Neuronal stem cell (in vitro differentiated cells): ENCODE data around the gene INPP1.

ENCODE experiments used
- DNase-seq: peaks from one replicate; pipeline ENCODE4 v3.0.0-alpha.2; 2013; ENCODE audit warnings: low spot score
- H2AFZ ChIP-seq: one replicate; pipeline ENCODE4 v1.6.1; 2013; ENCODE audit warnings: mild to moderate bottlenecking, low read length, inconsistent platforms
- H2AK5ac ChIP-seq: 2 replicates; pipeline ENCODE4 v1.6.1; 2013; ENCODE audit warnings: low read depth, mild to moderate bottlenecking, inconsistent platforms, low read length, moderate library complexity, mixed read lengths
- H2BK120ac ChIP-seq: 2 replicates; pipeline ENCODE4 v1.6.1; 2013; ENCODE audit warnings: low read depth, mild to moderate bottlenecking, inconsistent platforms, low read length, moderate library complexity, mixed read lengths
- H2BK12ac ChIP-seq: one replicate; pipeline ENCODE4 v1.6.1; 2013; ENCODE audit warnings: low read length, inconsistent platforms
- H2BK15ac ChIP-seq: 2 replicates; pipeline ENCODE4 v1.6.1; 2013; ENCODE audit warnings: mild to moderate bottlenecking, low read length, inconsistent platforms, mixed read lengths
- H2BK5ac ChIP-seq: one replicate; pipeline ENCODE4 v1.6.1; 2013; ENCODE audit warnings: inconsistent platforms, mild to moderate bottlenecking, low read length, moderate library complexity
- H3K14ac ChIP-seq: one replicate; pipeline ENCODE4 v1.6.1; 2013; ENCODE audit warnings: low read length, inconsistent platforms
- H3K18ac ChIP-seq: 2 replicates; pipeline ENCODE4 v1.6.1; 2013; ENCODE audit warnings: low read length, inconsistent platforms
- H3K23ac ChIP-seq: 2 replicates; pipeline ENCODE4 v1.6.1; 2013; ENCODE audit warnings: low read depth, mild to moderate bottlenecking, mixed read lengths, low read length, inconsistent platforms; ENCODE audit not compliant: poor library complexity
- H3K27ac ChIP-seq: replicated peaks from 3 replicates; pipeline ENCODE4 v1.5.1; 2013; ENCODE audit warnings: low read length, inconsistent platforms
- H3K27me3 ChIP-seq, 3 experiments: 2 replicates each; pipeline ENCODE4 v1.6.1; 2013; ENCODE audit warnings: low read length in 3 of 3, mild to moderate bottlenecking in 2 of 3, inconsistent platforms in 1 of 3, low read depth in 1 of 3, mixed read lengths in 1 of 3, moderate library complexity in 1 of 3; ENCODE audit not compliant: control insufficient read depth in 3 of 3, insufficient read depth in 3 of 3
- H3K36me3 ChIP-seq, 2 donors: replicated peaks in 1 of 2; 2 replicates each; pipeline ENCODE4 v1.6.1; 2013; ENCODE audit warnings: low read length in 2 of 2; ENCODE audit not compliant: control insufficient read depth in 2 of 2, insufficient read depth in 2 of 2
- H3K4ac ChIP-seq: 2 replicates; pipeline ENCODE4 v1.6.1; 2013; ENCODE audit warnings: inconsistent platforms, mild to moderate bottlenecking, low read length, moderate library complexity
- H3K4me1 ChIP-seq, 2 donors: 1 replicate in 1 of 2; 2 replicates in 1 of 2; pipeline ENCODE4 v1.6.1; 2013; ENCODE audit warnings: low read length in 2 of 2, low read depth in 1 of 2; ENCODE audit not compliant: control insufficient read depth in 2 of 2, insufficient read depth in 1 of 2
- H3K4me2 ChIP-seq: one replicate; pipeline ENCODE4 v1.6.1; 2013; ENCODE audit warnings: mild to moderate bottlenecking, low read length, inconsistent platforms; ENCODE audit not compliant: insufficient read depth, poor library complexity, severe bottlenecking
- H3K4me3 ChIP-seq, 2 donors: 2 replicates each; pipeline ENCODE4 v1.5.1; 2013; ENCODE audit warnings: low read length in 2 of 2, mild to moderate bottlenecking in 2 of 2, inconsistent platforms in 1 of 2, moderate library complexity in 1 of 2
- H3K79me1 ChIP-seq: one replicate; pipeline ENCODE4 v1.6.1; 2013; ENCODE audit warnings: low read depth, mild to moderate bottlenecking, inconsistent platforms, low read length, moderate library complexity
- H3K9ac ChIP-seq: one replicate; pipeline ENCODE4 v1.6.1; 2013; ENCODE audit warnings: mild to moderate bottlenecking, low read depth, low read length, inconsistent platforms; ENCODE audit not compliant: poor library complexity
- H3K9me3 ChIP-seq, 2 donors: replicated peaks in 1 of 2; 2 replicates each; pipeline versions ENCODE3 to v1.6.1; 2013; ENCODE audit warnings: low read length in 2 of 2, mild to moderate bottlenecking in 2 of 2, inconsistent platforms in 1 of 2, low read depth in 1 of 2, mixed read lengths in 1 of 2, moderate library complexity in 1 of 2; ENCODE audit not compliant: control insufficient read depth in 2 of 2, insufficient read depth in 1 of 2
- H4K8ac ChIP-seq: one replicate; pipeline ENCODE4 v1.6.1; 2013; ENCODE audit warnings: low read depth, mild to moderate bottlenecking, inconsistent platforms, low read length, moderate library complexity
- H4K91ac ChIP-seq: one replicate; pipeline ENCODE4 v1.6.1; 2013; ENCODE audit warnings: low read length, low read depth, mild to moderate bottlenecking, inconsistent platforms; ENCODE audit not compliant: poor library complexity
- WGBS, 2 donors: extraction: QIAGEN DNeasy Blood & Tissue Kit; methylation state at CpG; one replicate each; pipeline ENCODE4 v1.1.7; 2013; ENCODE audit warnings: missing lambda C conversion rate in 2 of 2, mixed read lengths in 1 of 2; ENCODE audit not compliant: insufficient read length in 2 of 2, insufficient replicate concordance in 1 of 2; ENCODE audit errors: extremely low coverage in 2 of 2; 5-methylcytosine and 5-hydroxymethylcytosine counted together

Gene INPP1

GRCh38 chr2:190415794-190416775, 72.7 kb downstream of the INPP1 start:
- no peak overlapping the region for H3K23ac ChIP-seq
- DNase-seq: no peak
- H3K14ac ChIP-seq: no peak overlapping the region
- no peaks in the 10 kb centered on the region for H3K9me3 ChIP-seq
- H3K4me2 ChIP-seq: no peak overlapping the region
- H2BK120ac ChIP-seq: no peak overlapping the region
- H3K36me3 ChIP-seq: no peaks in the 10 kb centered on the region
- H2AFZ ChIP-seq: no peak overlapping the region
- H4K91ac ChIP-seq: no peak overlapping the region
- no peak overlapping the region for H2BK12ac ChIP-seq
- no peak overlapping the region for H2BK5ac ChIP-seq
- H3K27me3 ChIP-seq: peaks cover 0 to 26% (median 0%) of the 10 kb centered on the region in 3 experiments
- H3K9ac ChIP-seq: no peak overlapping the region
- no peak overlapping the region for H4K8ac ChIP-seq
- no peak overlapping the region for H2BK15ac ChIP-seq
- H3K4me3 ChIP-seq: no peak overlapping the region
- H3K4me1 ChIP-seq: no peaks in the 10 kb centered on the region
- no peak overlapping the region for H3K27ac ChIP-seq
- WGBS, 2 donors: no CpG with 5 or more reads among the region's 2 CpGs
- H3K79me1 ChIP-seq: no peaks in the 10 kb centered on the region
- no peak overlapping the region for H3K4ac ChIP-seq
- no peak overlapping the region for H2AK5ac ChIP-seq
- no peak overlapping the region for H3K18ac ChIP-seq

GRCh38 chr2:190417045-190417842, 73.9 kb downstream of the INPP1 start:
- Histone ChIP-seq H3K4me3 (no peak overlapping the region), H4K91ac (no peak overlapping the region), H2BK5ac (no peak overlapping the region), H3K9ac (no peak overlapping the region), H3K36me3 (no peaks in the 10 kb centered on the region), H2BK120ac (no peak overlapping the region), H3K14ac (no peak overlapping the region), H3K4me2 (no peak overlapping the region), H3K4me1 (no peaks in the 10 kb centered on the region), H2BK15ac (no peak overlapping the region), H2AFZ (no peak overlapping the region), H2AK5ac (no peak overlapping the region), H3K4ac (no peak overlapping the region), H3K27me3 (peaks cover 0 to 15% (median 0%) of the 10 kb centered on the region in 3 experiments), H3K23ac (no peak overlapping the region), H3K27ac (no peak overlapping the region), H3K18ac (no peak overlapping the region), H3K79me1 (no peaks in the 10 kb centered on the region), H4K8ac (no peak overlapping the region), H3K9me3 (no peaks in the 10 kb centered on the region), H2BK12ac (no peak overlapping the region)
- no peak for DNase-seq
- no CpG with 5 or more reads among the region's 9 CpGs for WGBS, 2 donors

GRCh38 chr2:190418727-190419126, 75.3 kb downstream of the INPP1 start:
- H4K8ac ChIP-seq: no peak overlapping the region
- H3K4me1 ChIP-seq: no peaks in the 10 kb centered on the region
- H3K4me2 ChIP-seq: no peak overlapping the region
- no peak overlapping the region for H3K23ac ChIP-seq
- H2AFZ ChIP-seq: no peak overlapping the region
- H2AK5ac ChIP-seq: no peak overlapping the region
- H2BK120ac ChIP-seq: no peak overlapping the region
- no peak overlapping the region for H3K18ac ChIP-seq
- no peak overlapping the region for H3K4ac ChIP-seq
- no peak overlapping the region for H3K27ac ChIP-seq
- DNase-seq: no peak
- H3K4me3 ChIP-seq: no peak overlapping the region
- H3K79me1 ChIP-seq: no peaks in the 10 kb centered on the region
- no peak overlapping the region for H3K9ac ChIP-seq
- peaks cover 0 to 1% (median 0%) of the 10 kb centered on the region in 3 experiments for H3K27me3 ChIP-seq
- H2BK15ac ChIP-seq: no peak overlapping the region
- no peaks in the 10 kb centered on the region for H3K36me3 ChIP-seq
- H2BK12ac ChIP-seq: no peak overlapping the region
- H3K9me3 ChIP-seq: no peaks in the 10 kb centered on the region
- no CpG with 5 or more reads among the region's 1 CpG for WGBS, 2 donors
- H2BK5ac ChIP-seq: no peak overlapping the region
- H3K14ac ChIP-seq: no peak overlapping the region
- no peak overlapping the region for H4K91ac ChIP-seq

GRCh38 chr2:190420801-190421200, 77.4 kb downstream of the INPP1 start:
- no peak overlapping the region for H4K91ac ChIP-seq
- H2AFZ ChIP-seq: no peak overlapping the region
- H2AK5ac ChIP-seq: no peak overlapping the region
- no peaks in the 10 kb centered on the region for H3K27me3 ChIP-seq
- no peak overlapping the region for H2BK120ac ChIP-seq
- H3K4ac ChIP-seq: no peak overlapping the region
- H2BK5ac ChIP-seq: no peak overlapping the region
- no peak overlapping the region for H3K18ac ChIP-seq
- H3K23ac ChIP-seq: no peak overlapping the region
- H3K79me1 ChIP-seq: no peaks in the 10 kb centered on the region
- no peak overlapping the region for H3K9ac ChIP-seq
- H4K8ac ChIP-seq: no peak overlapping the region
- H3K4me2 ChIP-seq: no peak overlapping the region
- DNase-seq: no peak
- H2BK12ac ChIP-seq: no peak overlapping the region
- H3K27ac ChIP-seq: no peak overlapping the region
- no peak overlapping the region for H3K4me3 ChIP-seq
- no CpG with 5 or more reads among the region's 1 CpG for WGBS, 2 donors
- no peaks in the 10 kb centered on the region for H3K4me1 ChIP-seq
- no peaks in the 10 kb centered on the region for H3K36me3 ChIP-seq
- no peak overlapping the region for H3K14ac ChIP-seq
- no peak overlapping the region for H2BK15ac ChIP-seq
- no peaks in the 10 kb centered on the region for H3K9me3 ChIP-seq
